Neural cell (in vitro differentiated cells): ENCODE results near the gene VSIG8. TPM values are rescaled to one million over a fixed set of nuclear protein-coding genes. Genes with fewer than 3 reads are reported as not detected.

ENCODE experiments used
- H2AFZ ChIP-seq: fragments of 200-600, 300-800 bp; sonication (generic), shearing (Covaris generic); 2 replicates; pipeline ENCODE4 v1.6.0; 2014; ENCODE audit warnings: low read depth, mild to moderate bottlenecking, antibody characterized with exemption, low read length, moderate library complexity
- H3F3A ChIP-seq: fragments of 200-600 bp; shearing (Covaris generic); 2 replicates; pipeline ENCODE4 v1.6.1; 2016; ENCODE audit warnings: mild to moderate bottlenecking, moderate library complexity, mixed read lengths, antibody characterized with exemption, low read length; ENCODE audit not compliant: insufficient read depth, poor library complexity, severe bottlenecking
- H3K27ac ChIP-seq: fragments of 200-600, 300-800 bp; sonication (generic), shearing (Covaris generic); 2 replicates; pipeline ENCODE4 v1.5.1; 2014; ENCODE audit warnings: mild to moderate bottlenecking, low read length, moderate library complexity
- H3K27me3 ChIP-seq: fragments of 300-800, 200-600 bp; sonication (generic), shearing (Covaris generic); 2 replicates; pipeline ENCODE4 v1.6.0; 2014; ENCODE audit warnings: mild to moderate bottlenecking, low read depth, low read length, moderate library complexity; ENCODE audit not compliant: insufficient read depth
- H3K36me3 ChIP-seq: fragments of 300-800, 200-600 bp; sonication (generic), shearing (Covaris generic); 2 replicates; pipeline ENCODE4 v1.5.1; 2014; ENCODE audit warnings: mild to moderate bottlenecking, antibody characterized with exemption, low read length, moderate library complexity; ENCODE audit not compliant: insufficient read depth
- H3K4me2 ChIP-seq: fragments of 300-800, 200-600 bp; sonication (generic), shearing (Covaris generic); 2 replicates; pipeline ENCODE4 v1.6.0; 2014; ENCODE audit warnings: mild to moderate bottlenecking, low read length
- H3K4me3 ChIP-seq: fragments of 300-800, 200-600 bp; sonication (generic), shearing (Covaris generic); 2 replicates; pipeline ENCODE4 v1.5.1; 2014; ENCODE audit warnings: mild to moderate bottlenecking, low read length, moderate library complexity
- H3K79me2 ChIP-seq: fragments of 200-600 bp; shearing (Covaris generic); replicated peaks from 2 replicates; pipeline ENCODE4 v1.6.0; 2014; ENCODE audit warnings: mild to moderate bottlenecking, low read length, moderate library complexity; ENCODE audit not compliant: insufficient read depth
- H3K9ac ChIP-seq: fragments of 300-800, 200-600 bp; sonication (generic), shearing (Covaris generic); 2 replicates; pipeline ENCODE4 v1.6.1; 2016; ENCODE audit warnings: mild to moderate bottlenecking, low read length, mixed read lengths
- H3K9me2 ChIP-seq: fragments of 200-600 bp; shearing (Covaris generic); 2 replicates; pipeline ENCODE4 v1.6.1; 2016; ENCODE audit warnings: mild to moderate bottlenecking, low read length, mixed read lengths; ENCODE audit not compliant: insufficient read depth
- H3K9me3 ChIP-seq: fragments of 200-600, 300-800 bp; sonication (generic), shearing (Covaris generic); 2 replicates; pipeline ENCODE4 v1.6.1; 2016; ENCODE audit warnings: mild to moderate bottlenecking, mixed run types, low read length, moderate library complexity, mixed read lengths
- H4K20me1 ChIP-seq: fragments of 200-600 bp; shearing (Covaris generic); 2 replicates; pipeline ENCODE4 v1.6.1; 2016; ENCODE audit warnings: mild to moderate bottlenecking, mixed run types; ENCODE audit not compliant: insufficient read depth
- EP300 ChIP-seq: fragments of 450-650 bp; conservative IDR thresholded peaks from 2 replicates; pipeline ENCODE4 v1.6.1; 2014; ENCODE audit warnings: antibody characterized with exemption, mild to moderate bottlenecking, moderate library complexity; ENCODE audit not compliant: poor library complexity, severe bottlenecking
- EZH2 ChIP-seq: fragments of 200-600, 300-800 bp; shearing (Covaris generic), sonication (generic); IDR thresholded peaks from 2 replicates; pipeline ENCODE4 v1.6.1; 2014; ENCODE audit warnings: antibody characterized with exemption, low read length, borderline replicate concordance, mild to moderate bottlenecking; ENCODE audit not compliant: insufficient read depth, poor library complexity, severe bottlenecking
- MXI1 ChIP-seq: fragments of 450-650 bp; conservative IDR thresholded peaks from 2 replicates; pipeline ENCODE4 v1.6.1; 2014; ENCODE audit warnings: antibody characterized with exemption, mild to moderate bottlenecking; ENCODE audit not compliant: poor library complexity, severe bottlenecking
- POLR2AphosphoS5 ChIP-seq: IDR thresholded peaks from 2 replicates; pipeline ENCODE4 v1.6.1; 2012
- RAD21 ChIP-seq: fragments of 450-650 bp; conservative IDR thresholded peaks from 2 replicates; pipeline ENCODE4 v1.6.1; 2014; ENCODE audit warnings: antibody characterized with exemption, mild to moderate bottlenecking, moderate library complexity
- SMC3 ChIP-seq: fragments of 450-650 bp; conservative IDR thresholded peaks from 2 replicates; pipeline ENCODE4 v1.6.1; 2014; ENCODE audit warnings: antibody characterized with exemption, mild to moderate bottlenecking, moderate library complexity; ENCODE audit not compliant: poor library complexity
- TAF1 ChIP-seq: IDR thresholded peaks from 2 replicates; pipeline ENCODE4 v1.6.1; 2012; ENCODE audit warnings: low read depth
- polyA plus RNA-seq: library from polyadenylated mRNA; depleted of rRNA; stranded (reverse); fragments of >200 nt; gene quantifications from 2 replicates; pipeline ENCODE4 v1.2.3, GENCODE V29; 2014
- TF ChIP-seq, protein P1 (sequence below): fragments of 450-650 bp; IDR thresholded peaks from 2 replicates; pipeline ENCODE4 v1.5.1; 2014; ENCODE audit warnings: antibody characterized with exemption, mild to moderate bottlenecking, moderate library complexity; ENCODE audit not compliant: poor library complexity, severe bottlenecking
- TF ChIP-seq, protein P2 (sequence below): IDR thresholded peaks from 2 replicates; pipeline ENCODE4 v1.6.1; 2012; ENCODE audit warnings: borderline replicate concordance

Gene VSIG8
- polyA plus RNA-seq, 1 donor from 2014 or later: 0.37 TPM

DNA sequence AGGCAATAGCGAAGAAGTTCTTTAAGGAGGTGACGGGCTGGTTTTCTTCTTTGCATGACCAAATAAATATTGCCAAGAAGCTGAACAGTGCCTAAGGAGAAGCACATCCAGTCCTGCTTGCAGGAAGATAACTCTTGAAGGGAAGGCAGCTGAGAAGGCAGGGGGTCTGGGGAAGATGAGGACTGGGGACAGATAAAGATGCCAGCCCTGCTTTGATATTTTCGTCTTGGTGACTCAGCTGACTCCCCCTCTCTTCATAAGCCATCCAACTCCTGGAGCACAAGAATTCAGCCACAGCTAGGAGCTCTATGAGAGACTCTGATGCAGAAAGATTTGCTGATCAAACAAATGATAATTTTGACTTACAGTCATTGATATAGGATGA is 34.1 kb upstream of the VSIG8 start:
- Histone ChIP-seq H3K9me3 (no peaks in the 10 kb centered on the region), H3K9ac (no peak overlapping the region), H3K36me3 (no peaks in the 10 kb centered on the region), H3F3A (no peaks in the 10 kb centered on the region), H3K4me3 (no peak overlapping the region), H2AFZ (no peak overlapping the region), H3K4me2 (no peak overlapping the region), H3K27ac (no peak overlapping the region), H3K9me2 (no peaks in the 10 kb centered on the region), H4K20me1 (no peaks in the 10 kb centered on the region), H3K27me3 (no peaks in the 10 kb centered on the region), H3K79me2 (no peaks in the 10 kb centered on the region)
- TF ChIP-seq EZH2 (no peak), EP300 (no peak), SMC3 (no peak), POLR2AphosphoS5 (no peak), RAD21 (no peak), TAF1 (no peak), MXI1 (no peak)
- TF ChIP-seq, protein P1, sequence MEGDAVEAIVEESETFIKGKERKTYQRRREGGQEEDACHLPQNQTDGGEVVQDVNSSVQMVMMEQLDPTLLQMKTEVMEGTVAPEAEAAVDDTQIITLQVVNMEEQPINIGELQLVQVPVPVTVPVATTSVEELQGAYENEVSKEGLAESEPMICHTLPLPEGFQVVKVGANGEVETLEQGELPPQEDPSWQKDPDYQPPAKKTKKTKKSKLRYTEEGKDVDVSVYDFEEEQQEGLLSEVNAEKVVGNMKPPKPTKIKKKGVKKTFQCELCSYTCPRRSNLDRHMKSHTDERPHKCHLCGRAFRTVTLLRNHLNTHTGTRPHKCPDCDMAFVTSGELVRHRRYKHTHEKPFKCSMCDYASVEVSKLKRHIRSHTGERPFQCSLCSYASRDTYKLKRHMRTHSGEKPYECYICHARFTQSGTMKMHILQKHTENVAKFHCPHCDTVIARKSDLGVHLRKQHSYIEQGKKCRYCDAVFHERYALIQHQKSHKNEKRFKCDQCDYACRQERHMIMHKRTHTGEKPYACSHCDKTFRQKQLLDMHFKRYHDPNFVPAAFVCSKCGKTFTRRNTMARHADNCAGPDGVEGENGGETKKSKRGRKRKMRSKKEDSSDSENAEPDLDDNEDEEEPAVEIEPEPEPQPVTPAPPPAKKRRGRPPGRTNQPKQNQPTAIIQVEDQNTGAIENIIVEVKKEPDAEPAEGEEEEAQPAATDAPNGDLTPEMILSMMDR: no peak
- TF ChIP-seq, protein P2, sequence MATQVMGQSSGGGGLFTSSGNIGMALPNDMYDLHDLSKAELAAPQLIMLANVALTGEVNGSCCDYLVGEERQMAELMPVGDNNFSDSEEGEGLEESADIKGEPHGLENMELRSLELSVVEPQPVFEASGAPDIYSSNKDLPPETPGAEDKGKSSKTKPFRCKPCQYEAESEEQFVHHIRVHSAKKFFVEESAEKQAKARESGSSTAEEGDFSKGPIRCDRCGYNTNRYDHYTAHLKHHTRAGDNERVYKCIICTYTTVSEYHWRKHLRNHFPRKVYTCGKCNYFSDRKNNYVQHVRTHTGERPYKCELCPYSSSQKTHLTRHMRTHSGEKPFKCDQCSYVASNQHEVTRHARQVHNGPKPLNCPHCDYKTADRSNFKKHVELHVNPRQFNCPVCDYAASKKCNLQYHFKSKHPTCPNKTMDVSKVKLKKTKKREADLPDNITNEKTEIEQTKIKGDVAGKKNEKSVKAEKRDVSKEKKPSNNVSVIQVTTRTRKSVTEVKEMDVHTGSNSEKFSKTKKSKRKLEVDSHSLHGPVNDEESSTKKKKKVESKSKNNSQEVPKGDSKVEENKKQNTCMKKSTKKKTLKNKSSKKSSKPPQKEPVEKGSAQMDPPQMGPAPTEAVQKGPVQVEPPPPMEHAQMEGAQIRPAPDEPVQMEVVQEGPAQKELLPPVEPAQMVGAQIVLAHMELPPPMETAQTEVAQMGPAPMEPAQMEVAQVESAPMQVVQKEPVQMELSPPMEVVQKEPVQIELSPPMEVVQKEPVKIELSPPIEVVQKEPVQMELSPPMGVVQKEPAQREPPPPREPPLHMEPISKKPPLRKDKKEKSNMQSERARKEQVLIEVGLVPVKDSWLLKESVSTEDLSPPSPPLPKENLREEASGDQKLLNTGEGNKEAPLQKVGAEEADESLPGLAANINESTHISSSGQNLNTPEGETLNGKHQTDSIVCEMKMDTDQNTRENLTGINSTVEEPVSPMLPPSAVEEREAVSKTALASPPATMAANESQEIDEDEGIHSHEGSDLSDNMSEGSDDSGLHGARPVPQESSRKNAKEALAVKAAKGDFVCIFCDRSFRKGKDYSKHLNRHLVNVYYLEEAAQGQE: no peak

DNA sequence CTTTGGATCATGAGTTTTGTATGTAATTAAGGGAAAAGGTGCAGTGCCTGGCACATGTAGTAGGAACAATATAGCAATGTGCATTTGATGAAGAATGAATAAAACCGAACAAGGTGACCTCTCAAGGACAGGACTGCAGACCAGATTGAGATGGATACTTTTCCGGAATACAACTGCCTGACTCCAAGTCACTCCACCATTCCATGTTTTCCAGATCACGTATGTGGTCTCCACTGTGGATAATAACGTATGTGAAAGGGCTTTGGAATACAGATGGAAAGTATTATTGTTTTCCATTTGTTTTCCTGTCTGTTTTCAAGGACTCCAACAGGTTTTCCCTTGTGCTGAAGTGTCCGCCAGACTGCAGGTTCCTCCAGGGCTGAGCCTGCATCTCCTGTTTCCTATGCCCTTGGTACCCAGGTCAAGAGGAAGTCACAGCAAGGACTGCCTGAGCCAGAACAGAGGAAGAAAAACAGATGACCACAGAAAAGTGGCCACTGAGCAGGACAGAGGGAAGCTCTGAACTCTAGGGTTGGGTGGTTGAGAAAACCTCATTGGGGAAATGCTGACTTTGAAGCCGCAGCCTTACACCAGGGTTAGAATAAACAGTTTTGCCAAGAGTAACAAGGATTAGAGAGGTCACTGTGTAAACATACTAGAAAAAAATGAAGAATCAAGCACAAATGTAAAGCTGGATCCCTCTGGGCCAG is 33.5 kb upstream of the VSIG8 start:
- Histone ChIP-seq H3K9me2 (no peaks in the 10 kb centered on the region), H3F3A (no peaks in the 10 kb centered on the region), H4K20me1 (no peaks in the 10 kb centered on the region), H3K79me2 (no peaks in the 10 kb centered on the region), H3K9me3 (no peaks in the 10 kb centered on the region), H3K9ac (no peak overlapping the region), H3K4me2 (no peak overlapping the region), H3K36me3 (no peaks in the 10 kb centered on the region), H3K27ac (no peak overlapping the region), H3K27me3 (no peaks in the 10 kb centered on the region), H3K4me3 (no peak overlapping the region), H2AFZ (no peak overlapping the region)
- TF ChIP-seq, protein P2: peak; percentile 0
- TF ChIP-seq TAF1: no peak
